Measurements from ENCODE around the gene SDR9C7. TPM values are rescaled to one million over a fixed set of nuclear protein-coding genes. Genes with fewer than 3 reads are reported as not detected.

Gene SDR9C7
- total and polyA plus RNA-seq, 2 of the 8 experiments (the other 6 are each of a cell fraction or from before 2014, with no cell fraction given), result 0.11 TPM; not detected in 1

GRCh38 chr12:56951582-56952339 is 17.6 kb upstream of the SDR9C7 start:
- no peak overlapping the region for H4K91ac ChIP-seq (replicated peaks; ENCODE audit: insufficient read length, low read length)
- TF ChIP-seq HDAC2 (IDR thresholded peaks at IDR 0.05; ENCODE audit: borderline replicate concordance in 1 of 2, low read depth in 2 of 2, low read length in 2 of 2) (no peak), SP1 (IDR thresholded peaks at IDR 0.05; ENCODE audit: low read depth, low read length) (no peak), YY1 (IDR thresholded peaks at IDR 0.05; ENCODE audit: low read depth, low read length) (no peak), BRCA1 (IDR thresholded peaks at IDR 0.05; ENCODE audit: low read depth, low read length) (no peak), KDM1A (IDR thresholded peaks at IDR 0.05; ENCODE audit: borderline replicate concordance, low read length) (no peak), SRF (IDR thresholded peaks at IDR 0.05; ENCODE audit: low read depth, low read length) (no peak), RBBP5 (IDR thresholded peaks at IDR 0.05; ENCODE audit: borderline replicate concordance, low read depth, low read length) (no peak), POU5F1 (IDR thresholded peaks at IDR 0.05; ENCODE audit: low read depth, low read length) (no peak), TBP (IDR thresholded peaks at IDR 0.05; ENCODE audit: low read depth, low read length) (no peak), CTBP2 (IDR thresholded peaks at IDR 0.05; ENCODE audit: borderline replicate concordance, insufficient read depth, insufficient read length, low read length) (no peak), BCL11A (IDR thresholded peaks at IDR 0.05; ENCODE audit: low read depth in 2 of 2, low read length in 2 of 2) (no peak)
- TF ChIP-seq, protein P1, sequence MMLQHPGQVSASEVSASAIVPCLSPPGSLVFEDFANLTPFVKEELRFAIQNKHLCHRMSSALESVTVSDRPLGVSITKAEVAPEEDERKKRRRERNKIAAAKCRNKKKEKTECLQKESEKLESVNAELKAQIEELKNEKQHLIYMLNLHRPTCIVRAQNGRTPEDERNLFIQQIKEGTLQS (IDR thresholded peaks at IDR 0.05; ENCODE audit: insufficient read depth, low read depth, low read length), result no peak

More at GRCh38 chr12:56951582-56952339, 17.6 kb upstream of the SDR9C7 start:
- ChIA-PET CTCF (ENCODE audit: partially characterized antibody) (interaction anchor here (0.6 to 1.5 kb wide), 3 partner anchors 50 to 905 kb away, joined by 3 read pairs; no protein-coding TSS in a partner anchor), POLR2A (ENCODE audit: partially characterized antibody) (interaction anchor here (1.6 kb wide), 1 partner anchor 19 kb away, joined by 3 read pairs; no protein-coding TSS in a partner anchor)
- no peak overlapping the region for H3K27ac ChIP-seq (ENCODE audit: low read depth, low read length)
- WGBS, 2 experiments (ENCODE audit: extremely low coverage in 1 of 2, insufficient coverage in 1 of 2, insufficient read length in 1 of 2, insufficient replicate concordance in 2 of 2, low coverage in 1 of 2, low lambda C conversion rate in 2 of 2, missing lambda C conversion rate in 1 of 2), result 83% methylated on average over 11 of the region's 11 CpGs; no CpG with 5 or more reads in 1 of the 2 experiments
- H3K4me1 ChIP-seq (replicated peaks in 1 of 4; ENCODE audit: control insufficient read depth in 3 of 4, insufficient read depth in 4 of 4, low read length in 3 of 4), result no peaks in the 10 kb centered on the region
- no peak overlapping the region for H2AFZ ChIP-seq (ENCODE audit: low read length)
- H4K5ac ChIP-seq (ENCODE audit: insufficient read length, low read depth, low read length), result no peak overlapping the region
- no peak overlapping the region for H3K14ac ChIP-seq (ENCODE audit: insufficient read length)
- DNase-seq (ENCODE audit: low read depth in 1 of 2, low spot score in 2 of 2) (no peak), FAIRE-seq (no peak)
- H3K79me2 ChIP-seq (ENCODE audit: control insufficient read depth in 1 of 2, insufficient read depth in 2 of 2, low read length in 2 of 2), result no peaks in the 10 kb centered on the region
- H3K27me3 ChIP-seq (replicated peaks in 1 of 4; ENCODE audit: control insufficient read depth in 3 of 4, extremely low read depth in 1 of 4, insufficient read depth in 3 of 4, low read length in 3 of 4), result no peaks in the 10 kb centered on the region
- no peak overlapping the region for H3K56ac ChIP-seq (replicated peaks; ENCODE audit: insufficient read length, low read depth, low read length)
- no peak overlapping the region for H2AK5ac ChIP-seq (ENCODE audit: low read depth, low read length)
- no peak overlapping the region for H2BK5ac ChIP-seq (ENCODE audit: low read depth, low read length)
- H3K4ac ChIP-seq (replicated peaks; ENCODE audit: insufficient read length, low read depth, low read length), result no peak overlapping the region
- no peaks in the 10 kb centered on the region for H3K36me3 ChIP-seq (ENCODE audit: control insufficient read depth in 2 of 4, insufficient read depth in 4 of 4, low read length in 3 of 4)
- no peaks in the 10 kb centered on the region for H3K23me2 ChIP-seq (ENCODE audit: low read depth, low read length)
- no peak overlapping the region for H3K4me3 ChIP-seq (ENCODE audit: extremely low read depth in 1 of 4, insufficient read depth in 2 of 4, low read depth in 3 of 4, low read length in 4 of 4)
- no peaks in the 10 kb centered on the region; a peak in 3 of 4 replicates for H3K9me3 ChIP-seq (ENCODE audit: insufficient read depth in 2 of 2, low read depth in 1 of 2, low read length in 1 of 2)
- H3K18ac ChIP-seq (ENCODE audit: extremely low read depth, low read length), result no peak overlapping the region
- no peak overlapping the region for H2BK12ac ChIP-seq (ENCODE audit: low read depth, low read length)
- H3K23ac ChIP-seq (ENCODE audit: insufficient read length), result no peak overlapping the region
- H4K20me1 ChIP-seq (replicated peaks in 1 of 2; ENCODE audit: control insufficient read depth in 1 of 2, insufficient read depth in 2 of 2, low read length in 2 of 2), result no peaks in the 10 kb centered on the region
- no peak overlapping the region; the same call in 1 of the 2 replicates for H4K8ac ChIP-seq (ENCODE audit: extremely low read depth, insufficient read depth, low read length)
- no peak overlapping the region for H2BK120ac ChIP-seq (replicated peaks; ENCODE audit: low read depth, low read length)
- H3K9ac ChIP-seq (replicated peaks in 1 of 4; ENCODE audit: extremely low read depth in 1 of 4, low read depth in 3 of 4, low read length in 3 of 4), result no peak overlapping the region
- H3K4me2 ChIP-seq (ENCODE audit: insufficient read depth in 1 of 2, low read depth in 2 of 2, low read length in 2 of 2), result no peak overlapping the region
- no peak overlapping the region for H2BK15ac ChIP-seq (ENCODE audit: low read length)
- no peak overlapping the region for H2BK20ac ChIP-seq (ENCODE audit: low read length)
- H3K79me1 ChIP-seq (ENCODE audit: low read depth, low read length), result no peaks in the 10 kb centered on the region

Measured in H1 (cell line).